HepG2 (cell line): Measurements from ENCODE around the gene SLCO1B3. TPM values are rescaled to one million over a fixed set of nuclear protein-coding genes. Genes with fewer than 3 reads are reported as not detected.

Source experiments
- ATAC-seq: fragments of 200-7000 bp; cut with Tn5 transposase; 3 replicates; pipeline ENCODE4 v1.9.1; 2020; ENCODE audit warnings: mild to moderate bottlenecking, moderate library complexity
- BruUV-seq: library from RNA; stranded (reverse); fragments of 400-500 nt; replicated peaks from 2 replicates; lab custom pipeline; 2021; lab: Mats Ljungman, UMichigan
- CTCF ChIA-PET: fragments of 300-600 bp; formaldehyde crosslinking; extraction: SDS; loops from one replicate; lab custom pipeline; 2021; ENCODE audit warnings: low total read pairs, inconsistent platforms, low intra/inter-chr PET ratio; lab: Yijun Ruan, JAX
- POLR2A ChIA-PET: fragments of 350-600 bp; sonication (Branson Sonifier 250); formaldehyde crosslinking; loops from one replicate; lab custom pipeline; 2020; ENCODE audit warnings: antibody characterized with exemption, inconsistent platforms; lab: Yijun Ruan, JAX
- DNase-seq: peaks from one replicate; pipeline ENCODE4 v3.0.0-alpha.2; 2015; ENCODE audit warnings: low spot score
- FAIRE-seq: peaks from 3 replicates; lab custom pipeline; 2011; peaks lifted over from hg19 to GRCh38; lab: Jason Lieb, UNC
- H2AFZ ChIP-seq: one replicate; pipeline ENCODE4 v1.6.1; 2011; ENCODE audit warnings: low read length, inconsistent platforms
- H3K27ac ChIP-seq: fragments of 300-600 bp; 3 replicates; pipeline ENCODE4 v1.8.0; 2011; ENCODE audit warnings: mixed run types, mild to moderate bottlenecking, mixed read lengths, low read length, inconsistent platforms; ENCODE audit not compliant: insufficient read depth; ENCODE audit errors: extremely low read length
- H3K27me3 ChIP-seq, 2 experiments: fragments of 200-600 bp in 1 of 2; 2 replicates in 1 of 2; 3 replicates in 1 of 2; pipeline versions ENCODE4 v1.6.0 to v1.8.0; 2011; ENCODE audit warnings: low read length in 2 of 2, mild to moderate bottlenecking in 2 of 2, moderate library complexity in 2 of 2, inconsistent platforms in 1 of 2; ENCODE audit not compliant: insufficient read depth in 2 of 2, control insufficient read depth in 1 of 2
- H3K36me3 ChIP-seq, 2 experiments: fragments of 200-600 bp in 1 of 2; replicated peaks in 1 of 2; 2 replicates in 1 of 2; 3 replicates in 1 of 2; pipeline versions ENCODE4 v1.5.1 to v1.8.0; 2011; ENCODE audit warnings: low read length in 2 of 2, inconsistent platforms in 1 of 2; ENCODE audit not compliant: insufficient read depth in 2 of 2, control insufficient read depth in 1 of 2
- H3K4me1 ChIP-seq: 2 replicates; pipeline ENCODE4 v1.5.1; 2012; ENCODE audit warnings: low read length, inconsistent platforms; ENCODE audit not compliant: insufficient read depth
- H3K4me2 ChIP-seq: 2 replicates; pipeline ENCODE4 v1.6.0; 2011; ENCODE audit warnings: low read depth, low read length, inconsistent platforms
- H3K4me3 ChIP-seq, 3 experiments: fragments of 200-600 bp in 1 of 3; sonication (generic), shearing (Covaris generic) in 1 of 3; replicated peaks in 1 of 3; 2 replicates each; pipeline ENCODE4 v1.5.1; 2011 to 2016; ENCODE audit warnings: low read length in 3 of 3, inconsistent platforms in 2 of 3, low read depth in 2 of 3, mild to moderate bottlenecking in 2 of 3, control low read depth in 1 of 3, mixed read lengths in 1 of 3; ENCODE audit not compliant: insufficient read depth in 1 of 3
- H3K79me2 ChIP-seq: one replicate; pipeline ENCODE4 v1.6.1; 2011; ENCODE audit warnings: low read length, inconsistent platforms; ENCODE audit not compliant: insufficient read depth
- H3K9ac ChIP-seq: 2 replicates; pipeline ENCODE4 v1.6.0; 2011; ENCODE audit warnings: mild to moderate bottlenecking, low read depth, low read length, inconsistent platforms; ENCODE audit not compliant: insufficient read depth
- H3K9me3 ChIP-seq: 2 replicates; pipeline ENCODE4 v1.5.1; 2012; ENCODE audit warnings: mild to moderate bottlenecking, low read length
- H4K20me1 ChIP-seq: 2 replicates; pipeline ENCODE4 v1.6.0; 2011; ENCODE audit warnings: inconsistent platforms, mild to moderate bottlenecking, low read length, moderate library complexity; ENCODE audit not compliant: insufficient read depth
- CENPX ChIP-seq: sonication (generic); formaldehyde crosslinking; IDR thresholded peaks from 2 replicates; pipeline ENCODE4 v1.9.0; 2021; ENCODE audit warnings: mild to moderate bottlenecking, missing genetic modification reagents, moderate library complexity
- CHCHD3 ChIP-seq: sonication (generic); formaldehyde crosslinking; IDR thresholded peaks from 2 replicates; pipeline ENCODE4 v1.8.0; 2022; ENCODE audit warnings: mild to moderate bottlenecking, missing genetic modification reagents, moderate library complexity
- ISL2 ChIP-seq: sonication (generic); formaldehyde crosslinking; IDR thresholded peaks from 2 replicates; pipeline ENCODE4 v1.5.0; 2020; ENCODE audit warnings: missing genetic modification reagents
- KMT2B ChIP-seq: IDR thresholded peaks from 2 replicates; pipeline ENCODE4 v1.6.1; 2016; ENCODE audit warnings: missing genetic modification reagents, missing compliant biosample characterization
- MTA1 ChIP-seq: sonication (generic); formaldehyde crosslinking; IDR thresholded peaks from 2 replicates; pipeline ENCODE4 v1.4.0; 2020; ENCODE audit warnings: missing genetic modification reagents, mild to moderate bottlenecking, borderline replicate concordance
- MXI1 ChIP-seq: IDR thresholded peaks from 3 replicates; pipeline ENCODE4 v1.6.1; 2012; ENCODE audit warnings: low read depth, low read length, inconsistent platforms, borderline replicate concordance
- NKX3-1 ChIP-seq: sonication (generic); formaldehyde crosslinking; IDR thresholded peaks from 2 replicates; pipeline ENCODE4 v1.5.0; 2020; ENCODE audit warnings: missing genetic modification reagents
- POLR2AphosphoS2 ChIP-seq: IDR thresholded peaks from 2 replicates; pipeline ENCODE4 v1.6.1; 2011; ENCODE audit warnings: low read depth, low read length, improper control_type of control experiment
- PRPF4 ChIP-seq: fragments of 200-400 bp; formaldehyde crosslinking; IDR thresholded peaks from 2 replicates; pipeline ENCODE4 v1.6.1; 2016; ENCODE audit warnings: low read length, low read depth; ENCODE audit not compliant: poor library complexity, severe bottlenecking
- TBX3 ChIP-seq: fragments of 450-650 bp; IDR thresholded peaks from 2 replicates; pipeline ENCODE4 v1.6.1; 2017; ENCODE audit warnings: antibody characterized with exemption, mild to moderate bottlenecking, inconsistent platforms, borderline replicate concordance
- TCF7L2 ChIP-seq: IDR thresholded peaks from 2 replicates; pipeline ENCODE4 v1.6.1; 2011; ENCODE audit warnings: mild to moderate bottlenecking, low read depth, low read length, moderate library complexity
- TMF1 ChIP-seq: sonication (generic); formaldehyde crosslinking; IDR thresholded peaks from 2 replicates; pipeline ENCODE4 v1.8.1; 2022; ENCODE audit warnings: low read depth, missing genetic modification reagents
- WIZ ChIP-seq: sonication (generic); formaldehyde crosslinking; IDR thresholded peaks from 2 replicates; pipeline ENCODE4 v1.5.1; 2020; ENCODE audit warnings: mild to moderate bottlenecking, missing genetic modification reagents
- ZBTB1 ChIP-seq: sonication (generic); formaldehyde crosslinking; IDR thresholded peaks from 2 replicates; pipeline ENCODE4 v1.4.0; 2020; ENCODE audit warnings: missing genetic modification reagents, borderline replicate concordance
- ZC3H4 ChIP-seq: sonication (generic); formaldehyde crosslinking; IDR thresholded peaks from 2 replicates; pipeline ENCODE4 v1.4.0; 2020; ENCODE audit warnings: missing genetic modification reagents, borderline replicate concordance
- ZFP1 ChIP-seq: IDR thresholded peaks from 2 replicates; pipeline ENCODE4 v1.6.1; 2016
- ZNF326 ChIP-seq: sonication (generic); formaldehyde crosslinking; IDR thresholded peaks from 2 replicates; pipeline ENCODE4 v1.4.0; 2020; ENCODE audit warnings: missing genetic modification reagents, borderline replicate concordance
- ZNF441 ChIP-seq: sonication (generic); formaldehyde crosslinking; IDR thresholded peaks from 2 replicates; pipeline ENCODE4 v1.7.0; 2021; ENCODE audit warnings: missing genetic modification reagents, borderline replicate concordance
- whole genome bisulfite sequencing: methylation state at CpG from one replicate; pipeline ENCODE4 v1.1.6; 2017; ENCODE audit warnings: low lambda C conversion rate; 5-methylcytosine and 5-hydroxymethylcytosine counted together
- in situ Hi-C: cut with HindIII; loops from 2 replicates; pipeline ENCODE4 v1.10.0; 2017; ENCODE audit warnings: low pct_unique_long_range_greater_than_20kb; ENCODE audit not compliant: extremely low pct_ligation_motif_present
- intact Hi-C: fragments of 100-400 bp; cut with micrococcal nuclease; formaldehyde crosslinking; loops from one replicate; pipeline ENCODE4 v1.10.0; 2022; ENCODE audit not compliant: unreplicated experiment
- polyA plus RNA-seq, 8 experiments: library from polyadenylated mRNA; depleted of rRNA in 3 of 8; stranded (reverse) in 7 of 8; unstranded in 1 of 8; fragments of >200 nt; fragmentation: Illumina TruSeq in 4 of 8; extraction: Trizol in 4 of 8; gene quantifications; 2 replicates each; pipeline versions ENCODE4 v1.2.1 to v1.2.3, GENCODE V29; 2011 to 2016; ENCODE audit warnings: low read depth in 4 of 8, missing spikeins in 1 of 8, mixed read lengths in 1 of 8; ENCODE audit not compliant: insufficient read depth in 1 of 8
- total RNA-seq, 5 experiments: library from RNA; depleted of rRNA; stranded (reverse); fragments of >200 nt; fragmentation: Illumina TruSeq; extraction: Trizol; gene quantifications; 2 replicates each; pipeline ENCODE4 v1.2.3, GENCODE V29; 2016; ENCODE audit warnings: low read depth in 1 of 5
- TF ChIP-seq, protein P1 (sequence below): sonication (generic); formaldehyde crosslinking; IDR thresholded peaks from 2 replicates; pipeline ENCODE4 v1.4.0; 2020; ENCODE audit warnings: missing genetic modification reagents
- TF ChIP-seq, protein P2 (sequence below): sonication (generic); formaldehyde crosslinking; IDR thresholded peaks from 2 replicates; pipeline ENCODE4 v1.5.1; 2020; ENCODE audit warnings: missing genetic modification reagents, mild to moderate bottlenecking, borderline replicate concordance

The SLCO1B3 gene
- total and polyA plus RNA-seq, 2 of the 13 experiments (the other 11 are each of a cell fraction or from before 2014, with no cell fraction given): 0.15 TPM; not detected in 1

DNA sequence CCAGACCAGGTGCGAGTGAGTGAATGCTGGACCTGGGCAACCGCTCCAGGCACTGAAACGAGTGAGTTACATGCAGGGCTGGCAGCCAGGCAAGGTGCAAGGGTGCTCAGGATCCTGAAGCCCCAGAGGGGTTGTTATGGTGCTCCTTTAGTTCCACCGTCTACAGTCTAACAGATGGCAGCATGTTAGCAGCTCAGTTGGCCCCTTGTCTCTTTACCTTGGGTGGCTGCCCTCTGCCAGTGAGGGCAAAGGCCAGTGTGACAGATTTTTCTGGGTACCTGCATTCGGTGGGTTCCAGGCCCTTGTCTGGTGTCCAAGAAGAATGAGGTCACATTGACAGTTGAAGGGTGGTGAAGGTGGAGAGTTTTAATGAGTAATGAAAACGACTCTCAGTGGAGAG, 106.8 kb downstream of the SLCO1B3 start:
- no peaks in the 10 kb centered on the region for H3K27me3 ChIP-seq
- H3K79me2 ChIP-seq: no peaks in the 10 kb centered on the region
- no peaks in the 10 kb centered on the region for H3K4me1 ChIP-seq
- intact Hi-C loops: no loop called here
- BruUV-seq: no TSS peak
- no peak overlapping the region for H3K27ac ChIP-seq
- no peaks in the 10 kb centered on the region for H3K36me3 ChIP-seq
- 0% methylated on average over 5 of the region's 6 CpGs for WGBS
- no peak for DNase-seq
- ChIA-PET POLR2A (no interaction called here), CTCF (no interaction called here)
- no peak for ATAC-seq
- H3K4me3 ChIP-seq: no peak overlapping the region
- peaks cover 81% of the 10 kb centered on the region for H3K9me3 ChIP-seq
- H4K20me1 ChIP-seq: no peaks in the 10 kb centered on the region
- H3K9ac ChIP-seq: no peak overlapping the region
- H2AFZ ChIP-seq: no peak overlapping the region
- H3K4me2 ChIP-seq: no peak overlapping the region
- in situ Hi-C loops: no loop called here
- no peak for FAIRE-seq
- TF ChIP-seq PRPF4 (no peak), ZBTB1 (CRISPR knock-in tag) (no peak), NKX3-1 (CRISPR knock-in tag) (no peak), TCF7L2 (no peak), MXI1 (no peak)

DNA sequence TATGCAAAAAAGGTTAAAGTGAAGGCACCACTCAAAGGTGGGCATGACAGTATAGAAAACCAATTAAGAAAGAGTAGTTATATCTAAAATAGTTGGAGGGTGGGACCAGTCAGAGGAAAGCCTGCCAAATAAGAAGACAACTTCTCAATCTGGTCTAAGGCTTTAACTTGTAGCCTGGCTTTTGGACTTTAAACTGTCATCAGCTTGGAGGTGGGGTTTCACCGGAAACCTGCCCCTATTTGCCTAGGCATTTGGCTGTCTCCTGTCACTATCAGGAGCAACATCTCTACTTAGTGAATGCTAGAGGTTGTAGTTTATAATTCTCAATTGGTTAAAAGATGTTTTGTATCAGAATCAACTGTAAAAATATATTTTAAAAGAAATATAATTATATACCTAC, 107.3 kb downstream of the SLCO1B3 start:
- no peak for ATAC-seq
- no peak for FAIRE-seq
- no peak overlapping the region for H3K4me2 ChIP-seq
- H3K27ac ChIP-seq: no peak overlapping the region
- no peaks in the 10 kb centered on the region for H3K36me3 ChIP-seq
- H4K20me1 ChIP-seq: no peaks in the 10 kb centered on the region
- peaks cover 84% of the 10 kb centered on the region for H3K9me3 ChIP-seq
- ChIA-PET POLR2A (no interaction called here), CTCF (no interaction called here)
- no peaks in the 10 kb centered on the region for H3K79me2 ChIP-seq
- 7% methylated on average over 1 of the region's 1 CpG for WGBS
- in situ Hi-C loops: no loop called here
- H3K9ac ChIP-seq: no peak overlapping the region
- intact Hi-C loops: no loop called here
- DNase-seq: no peak
- no peaks in the 10 kb centered on the region for H3K27me3 ChIP-seq
- no TSS peak for BruUV-seq
- H3K4me1 ChIP-seq: no peaks in the 10 kb centered on the region
- H2AFZ ChIP-seq: no peak overlapping the region
- H3K4me3 ChIP-seq: no peak overlapping the region
- TF ChIP-seq ISL2 (CRISPR knock-in tag): no peak
- no peak for TF ChIP-seq ZC3H4 (CRISPR knock-in tag)
- TF ChIP-seq, protein P1, sequence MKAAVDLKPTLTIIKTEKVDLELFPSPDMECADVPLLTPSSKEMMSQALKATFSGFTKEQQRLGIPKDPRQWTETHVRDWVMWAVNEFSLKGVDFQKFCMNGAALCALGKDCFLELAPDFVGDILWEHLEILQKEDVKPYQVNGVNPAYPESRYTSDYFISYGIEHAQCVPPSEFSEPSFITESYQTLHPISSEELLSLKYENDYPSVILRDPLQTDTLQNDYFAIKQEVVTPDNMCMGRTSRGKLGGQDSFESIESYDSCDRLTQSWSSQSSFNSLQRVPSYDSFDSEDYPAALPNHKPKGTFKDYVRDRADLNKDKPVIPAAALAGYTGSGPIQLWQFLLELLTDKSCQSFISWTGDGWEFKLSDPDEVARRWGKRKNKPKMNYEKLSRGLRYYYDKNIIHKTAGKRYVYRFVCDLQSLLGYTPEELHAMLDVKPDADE (CRISPR knock-in tag): no peak
- no peak for TF ChIP-seq TBX3
- TF ChIP-seq, protein P2, sequence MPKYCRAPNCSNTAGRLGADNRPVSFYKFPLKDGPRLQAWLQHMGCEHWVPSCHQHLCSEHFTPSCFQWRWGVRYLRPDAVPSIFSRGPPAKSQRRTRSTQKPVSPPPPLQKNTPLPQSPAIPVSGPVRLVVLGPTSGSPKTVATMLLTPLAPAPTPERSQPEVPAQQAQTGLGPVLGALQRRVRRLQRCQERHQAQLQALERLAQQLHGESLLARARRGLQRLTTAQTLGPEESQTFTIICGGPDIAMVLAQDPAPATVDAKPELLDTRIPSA (CRISPR knock-in tag): no peak
- TF ChIP-seq ZNF326 (CRISPR knock-in tag): no peak
- TF ChIP-seq CENPX (CRISPR knock-in tag): no peak
- no peak for TF ChIP-seq TMF1 (CRISPR knock-in tag)
- no peak for TF ChIP-seq ZFP1 (CRISPR knock-in tag)
- no peak for TF ChIP-seq KMT2B
- TF ChIP-seq POLR2AphosphoS2: no peak
- TF ChIP-seq ZNF441 (CRISPR knock-in tag): no peak
- TF ChIP-seq MTA1 (CRISPR knock-in tag): no peak
- TF ChIP-seq CHCHD3: no peak
- TF ChIP-seq WIZ (CRISPR knock-in tag): no peak
